Stimulated activated CD4-positive, alpha-beta T cell treated with anti-CD3 and anti-CD28 coated beads, Interleukin-1b, Interleukin-23, amount 100 ng/mL, for 24 hours (primary cell): Measurements from ENCODE around the gene ZNF578.
"Not testable (repeated sequence)": the region's sequence is repeated elsewhere in the genome, so short reads cannot be mapped to it uniquely, and the experiment has no call there.

Experiments used
- DNase-seq, 4 experiments: peaks; one replicate each; pipeline ENCODE4 v3.0.0-alpha.2; 2020; ENCODE audit warnings: low read depth in 4 of 4, low spot score in 1 of 4

ZNF578 gene

GRCh38 chr19:52558732-52559445, 105.5 kb downstream of the ZNF578 start:
- DNase-seq = not testable (repeated sequence)

- not testable (repeated sequence) for DNase-seq
Observed at GRCh38 chr19:52561611-52562010, 108.3 kb downstream of the ZNF578 start.
